ENCODE results near the gene MAP4K5.

The MAP4K5 gene

DNA sequence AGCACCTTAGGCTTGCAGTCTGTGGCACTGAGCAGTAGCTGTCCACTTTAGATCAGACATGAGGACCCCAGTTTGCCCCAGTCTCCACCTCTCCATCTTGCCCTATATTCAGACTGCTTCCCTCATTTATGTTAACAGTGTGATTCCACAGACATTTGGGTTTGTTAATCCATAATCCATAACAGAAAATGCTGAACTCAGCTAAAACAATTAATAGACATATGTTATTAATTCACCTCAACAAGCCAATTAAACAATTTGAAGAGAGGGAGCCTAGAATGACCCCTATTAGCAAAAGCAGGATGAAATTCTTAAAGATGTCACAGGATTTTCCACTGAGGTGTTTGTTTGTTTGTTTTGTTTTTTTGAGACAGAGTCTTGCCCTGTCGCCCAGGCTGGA is 144.8 kb downstream of the MAP4K5 start:
- no peaks in the 10 kb centered on the region for H4K20me1 ChIP-seq (ENCODE audit: insufficient read depth, low read length)
- TF ChIP-seq, protein P1, sequence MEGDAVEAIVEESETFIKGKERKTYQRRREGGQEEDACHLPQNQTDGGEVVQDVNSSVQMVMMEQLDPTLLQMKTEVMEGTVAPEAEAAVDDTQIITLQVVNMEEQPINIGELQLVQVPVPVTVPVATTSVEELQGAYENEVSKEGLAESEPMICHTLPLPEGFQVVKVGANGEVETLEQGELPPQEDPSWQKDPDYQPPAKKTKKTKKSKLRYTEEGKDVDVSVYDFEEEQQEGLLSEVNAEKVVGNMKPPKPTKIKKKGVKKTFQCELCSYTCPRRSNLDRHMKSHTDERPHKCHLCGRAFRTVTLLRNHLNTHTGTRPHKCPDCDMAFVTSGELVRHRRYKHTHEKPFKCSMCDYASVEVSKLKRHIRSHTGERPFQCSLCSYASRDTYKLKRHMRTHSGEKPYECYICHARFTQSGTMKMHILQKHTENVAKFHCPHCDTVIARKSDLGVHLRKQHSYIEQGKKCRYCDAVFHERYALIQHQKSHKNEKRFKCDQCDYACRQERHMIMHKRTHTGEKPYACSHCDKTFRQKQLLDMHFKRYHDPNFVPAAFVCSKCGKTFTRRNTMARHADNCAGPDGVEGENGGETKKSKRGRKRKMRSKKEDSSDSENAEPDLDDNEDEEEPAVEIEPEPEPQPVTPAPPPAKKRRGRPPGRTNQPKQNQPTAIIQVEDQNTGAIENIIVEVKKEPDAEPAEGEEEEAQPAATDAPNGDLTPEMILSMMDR (IDR thresholded peaks at IDR 0.05; ENCODE audit: low read length): no peak
- no peak for TF ChIP-seq EZH2 (optimal IDR thresholded peaks at IDR 0.05; ENCODE audit: low read depth, low read length)
- TF ChIP-seq EZH2phosphoT487 (IDR thresholded peaks at IDR 0.05; ENCODE audit: low read length): no peak
- no peaks in the 10 kb centered on the region for H3K36me3 ChIP-seq (replicated peaks; ENCODE audit: insufficient read depth, low read length)

DNA sequence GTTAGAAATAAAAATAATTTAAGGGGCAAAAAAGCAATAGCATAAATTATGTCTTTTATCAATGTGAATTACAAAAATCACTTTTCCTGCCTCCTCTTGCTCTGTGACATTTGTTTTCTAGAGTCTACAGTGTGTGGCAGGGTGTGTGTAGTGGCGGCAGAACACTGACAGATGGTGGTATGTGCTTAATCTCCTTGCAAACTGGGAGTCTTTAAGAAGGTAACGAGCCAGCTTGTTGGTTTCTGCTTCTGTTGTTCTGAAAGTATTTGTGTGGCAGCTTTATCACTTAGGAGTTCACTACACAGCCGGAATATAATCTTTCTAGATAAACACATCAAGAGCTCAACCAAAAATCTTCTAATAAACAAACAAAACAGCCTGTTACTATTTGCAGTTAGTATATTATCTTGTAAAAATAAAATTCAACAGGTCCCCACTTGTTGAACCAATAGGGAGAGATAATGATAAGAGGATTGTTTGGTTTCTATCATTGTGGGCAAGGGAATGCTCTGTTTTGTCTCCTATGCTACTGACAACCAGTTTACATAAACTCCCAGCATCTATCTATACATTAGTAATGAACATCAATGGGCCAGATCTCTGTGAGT is 148.6 kb downstream of the MAP4K5 start:
- Histone ChIP-seq H2AFZ (ENCODE audit: low read length) (no peak overlapping the region), H3K79me2 (ENCODE audit: low read length) (no peaks in the 10 kb centered on the region), H3K27ac (ENCODE audit: low read length) (no peak overlapping the region), H3K4me3 (ENCODE audit: low read length) (no peak overlapping the region), H3K9me3 (replicated peaks; ENCODE audit: insufficient read depth, low read length) (no peaks in the 10 kb centered on the region), H3F3A (ENCODE audit: insufficient read depth, low read length) (no peaks in the 10 kb centered on the region), H3K9me2 (replicated peaks; ENCODE audit: insufficient read depth, low read length) (no peaks in the 10 kb centered on the region), H3K4me2 (ENCODE audit: low read depth, low read length) (no peak overlapping the region), H3K36me3 (replicated peaks; ENCODE audit: insufficient read depth, low read length) (no peaks in the 10 kb centered on the region), H3K27me3 (replicated peaks; ENCODE audit: insufficient read depth, low read length) (no peaks in the 10 kb centered on the region), H4K20me1 (ENCODE audit: insufficient read depth, low read length) (no peaks in the 10 kb centered on the region), H3K9ac (ENCODE audit: low read length) (no peak overlapping the region), H3K4me1 (ENCODE audit: low read length) (no peaks in the 10 kb centered on the region)
- TF ChIP-seq EZH2phosphoT487 (IDR thresholded peaks at IDR 0.05; ENCODE audit: low read length) (no peak), EZH2 (optimal IDR thresholded peaks at IDR 0.05; ENCODE audit: low read depth, low read length) (no peak)
- TF ChIP-seq, protein P1 (IDR thresholded peaks at IDR 0.05; ENCODE audit: low read length): no peak
- no peak for DNase-seq

More for the DNA sequence above, 144.8 kb downstream of the MAP4K5 start:
- H3K9ac ChIP-seq (ENCODE audit: low read length): no peak overlapping the region
- no peaks in the 10 kb centered on the region for H3K27me3 ChIP-seq (replicated peaks; ENCODE audit: insufficient read depth, low read length)
- no peak overlapping the region for H3K4me2 ChIP-seq (ENCODE audit: low read depth, low read length)
- no peak for DNase-seq
- H3K9me2 ChIP-seq (replicated peaks; ENCODE audit: insufficient read depth, low read length): no peaks in the 10 kb centered on the region
- no peaks in the 10 kb centered on the region for H3F3A ChIP-seq (ENCODE audit: insufficient read depth, low read length)
- no peak overlapping the region for H3K27ac ChIP-seq (ENCODE audit: low read length)
- H3K4me3 ChIP-seq (ENCODE audit: low read length): no peak overlapping the region
- H3K9me3 ChIP-seq (replicated peaks; ENCODE audit: insufficient read depth, low read length): no peaks in the 10 kb centered on the region
- no peaks in the 10 kb centered on the region for H3K4me1 ChIP-seq (ENCODE audit: low read length)
- H3K79me2 ChIP-seq (ENCODE audit: low read length): no peaks in the 10 kb centered on the region
- no peak overlapping the region for H2AFZ ChIP-seq (ENCODE audit: low read length)

DNA sequence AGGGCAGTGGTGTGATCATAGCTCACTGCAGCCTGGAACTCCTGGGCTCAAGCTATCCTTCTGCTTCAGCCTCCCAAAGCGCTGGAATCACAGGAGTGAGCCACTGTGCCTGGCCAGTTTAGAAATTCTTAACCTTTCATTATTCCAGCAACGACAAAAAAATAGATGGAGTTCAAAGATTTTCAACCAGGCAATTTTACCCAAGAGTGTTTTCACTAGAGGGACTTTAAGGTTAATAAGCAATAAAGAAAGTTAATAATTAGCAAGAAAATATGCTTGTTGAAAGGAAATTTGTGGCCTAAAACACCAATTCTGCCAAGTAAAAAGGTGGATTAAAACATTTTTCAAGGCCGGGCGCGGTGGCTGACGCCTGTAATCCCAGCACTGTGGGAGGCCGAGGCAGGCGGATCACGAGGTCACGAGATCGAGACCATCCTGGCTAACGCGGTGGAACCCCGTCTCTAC is 150.5 kb downstream of the MAP4K5 start:
- TF ChIP-seq EZH2phosphoT487 (IDR thresholded peaks at IDR 0.05; ENCODE audit: low read length): no peak
- TF ChIP-seq, protein P1 (IDR thresholded peaks at IDR 0.05; ENCODE audit: low read length): no peak
- no peak for TF ChIP-seq EZH2 (optimal IDR thresholded peaks at IDR 0.05; ENCODE audit: low read depth, low read length)
- no peaks in the 10 kb centered on the region for H3K9me2 ChIP-seq (replicated peaks; ENCODE audit: insufficient read depth, low read length)
- no peak overlapping the region for H2AFZ ChIP-seq (ENCODE audit: low read length)
- no peak overlapping the region for H3K27ac ChIP-seq (ENCODE audit: low read length)
- DNase-seq: no peak
- no peak overlapping the region for H3K4me2 ChIP-seq (ENCODE audit: low read depth, low read length)
- H3K27me3 ChIP-seq (replicated peaks; ENCODE audit: insufficient read depth, low read length): no peaks in the 10 kb centered on the region
- no peak overlapping the region for H3K4me3 ChIP-seq (ENCODE audit: low read length)
- H3K36me3 ChIP-seq (replicated peaks; ENCODE audit: insufficient read depth, low read length): no peaks in the 10 kb centered on the region
- H3K9ac ChIP-seq (ENCODE audit: low read length): no peak overlapping the region
- no peaks in the 10 kb centered on the region for H3K9me3 ChIP-seq (replicated peaks; ENCODE audit: insufficient read depth, low read length)
- no peaks in the 10 kb centered on the region for H3F3A ChIP-seq (ENCODE audit: insufficient read depth, low read length)
- no peaks in the 10 kb centered on the region for H4K20me1 ChIP-seq (ENCODE audit: insufficient read depth, low read length)
- H3K79me2 ChIP-seq (ENCODE audit: low read length): no peaks in the 10 kb centered on the region
- H3K4me1 ChIP-seq (ENCODE audit: low read length): no peaks in the 10 kb centered on the region
